Measurements from ENCODE around the gene PANK4. TPM values are rescaled to one million over a fixed set of nuclear protein-coding genes. Genes with fewer than 3 reads are reported as not detected.

The PANK4 gene
- total and polyA plus RNA-seq, 2 donors (not counting 3 experiments of a cell fraction or from before 2014, with no cell fraction given) = 22.1 to 34.0 TPM

GRCh38 chr1:2502661-2503553 is 23.5 kb downstream of the PANK4 start:
- POLR2A ChIA-PET = no interaction called here
- no peaks in the 10 kb centered on the region for H3K4me1 ChIP-seq (ENCODE audit: control insufficient read depth, extremely low read depth, insufficient read depth, low read length)
- no peak overlapping the region for H2AFZ ChIP-seq (ENCODE audit: low read depth, low read length)
- dilution Hi-C loops (cut with MboI; ENCODE audit: extremely low pct_ligation_motif_present, low sequenced_read_pairs) = no loop called here
- no peak overlapping the region for H3K4me2 ChIP-seq (ENCODE audit: insufficient read depth, low read length)
- DNase-seq (ENCODE audit: low read depth, low spot score) = no peak
- no peaks in the 10 kb centered on the region for H3K79me2 ChIP-seq (ENCODE audit: control insufficient read depth, insufficient read depth, low read length)
- no peaks in the 10 kb centered on the region for H4K20me1 ChIP-seq (replicated peaks; ENCODE audit: control insufficient read depth, extremely low read depth, insufficient read depth, low read length)
- no peaks in the 10 kb centered on the region for H3K27me3 ChIP-seq (ENCODE audit: control insufficient read depth in 2 of 2, insufficient read depth in 2 of 2, low read length in 2 of 2)
- peaks cover 0 to 2% of the 10 kb centered on the region in 2 experiments for H3K36me3 ChIP-seq (ENCODE audit: control insufficient read depth in 2 of 2, extremely low read depth in 1 of 2, insufficient read depth in 2 of 2, low read length in 2 of 2)
- no peak for TF ChIP-seq CTCF (IDR thresholded peaks at IDR 0.05; ENCODE audit: extremely low read depth in 1 of 2, insufficient read depth in 1 of 2, low read depth in 1 of 2, low read length in 2 of 2)
- TF ChIP-seq GATA2 (IDR thresholded peaks at IDR 0.05; ENCODE audit: insufficient read depth, insufficient read length, low read depth, low read length) = no peak
- no peak for TF ChIP-seq EZH2 (IDR thresholded peaks at IDR 0.05; ENCODE audit: borderline replicate concordance, low read depth, low read length, severe bottlenecking)
- no peak for TF ChIP-seq JUN (IDR thresholded peaks at IDR 0.05; ENCODE audit: borderline replicate concordance, insufficient read depth, insufficient read length, low read depth)
- no peak for TF ChIP-seq MYC (IDR thresholded peaks at IDR 0.05; ENCODE audit: low read depth, low read length)
- TF ChIP-seq POLR2AphosphoS5 (IDR thresholded peaks at IDR 0.05; ENCODE audit: insufficient read depth, low read depth, low read length) = no peak
- TF ChIP-seq FOS (IDR thresholded peaks at IDR 0.05; ENCODE audit: borderline replicate concordance, insufficient read depth, low read length) = no peak
- no peak for TF ChIP-seq MAX (IDR thresholded peaks at IDR 0.05; ENCODE audit: insufficient read depth, insufficient read length)
- H3K9ac ChIP-seq (replicated peaks; ENCODE audit: extremely low read depth, insufficient read depth, low read length) = no peak overlapping the region
- CTCF ChIA-PET = no interaction called here
- no peaks in the 10 kb centered on the region for H3K9me1 ChIP-seq (replicated peaks; ENCODE audit: control insufficient read depth, extremely low read depth, insufficient read depth, low read length)
- intact Hi-C loops (cut with micrococcal nuclease) = no loop called here
- no peaks in the 10 kb centered on the region for H3K9me3 ChIP-seq (replicated peaks; ENCODE audit: control insufficient read depth, insufficient read depth, low read length)
- no peak for FAIRE-seq
- H3K4me3 ChIP-seq (replicated peaks in 1 of 3; ENCODE audit: insufficient read depth in 1 of 3, low read depth in 1 of 3, low read length in 3 of 3) = no peak overlapping the region
- BruUV-seq (replicated peaks) = no TSS peak
- no peak overlapping the region for H3K27ac ChIP-seq (ENCODE audit: insufficient read depth, low read depth, low read length)

Measured in endothelial cell of umbilical vein (primary cell).